ENCODE data around the gene ERN2.
"Not testable (repeated sequence)": the region's sequence is repeated elsewhere in the genome, so short reads cannot be mapped to it uniquely, and the experiment has no call there.

The ERN2 gene

DNA sequence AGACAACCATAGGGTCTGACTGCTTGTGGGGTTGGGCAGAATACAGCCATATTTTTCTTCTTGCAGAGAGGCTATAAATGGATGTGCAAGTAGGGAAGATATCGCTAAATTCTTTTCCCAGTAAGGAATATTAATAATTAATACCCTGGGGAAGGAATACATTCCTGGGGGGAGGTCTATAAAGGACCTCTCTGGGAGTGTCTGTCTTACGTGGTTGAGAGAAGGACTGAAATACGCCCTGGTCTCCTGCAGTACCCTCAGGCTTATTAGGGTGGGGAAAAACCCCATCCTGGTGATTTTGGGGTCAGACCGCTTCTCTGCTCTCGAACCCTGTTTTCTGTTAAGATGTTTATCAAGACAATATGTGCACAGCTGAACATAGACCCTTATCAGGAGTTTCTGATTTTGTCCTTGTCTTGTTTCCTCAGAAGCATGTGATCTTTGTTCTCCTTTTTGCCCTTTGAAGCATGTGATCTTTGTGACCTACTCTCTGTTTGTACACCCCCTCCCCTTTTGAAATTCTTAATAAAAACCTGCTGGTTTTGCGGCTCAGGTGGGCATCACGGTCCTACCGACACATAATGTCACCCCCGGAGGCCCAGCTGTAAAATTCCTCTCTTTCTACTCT is 9.7 kb upstream of the ERN2 start:
- not testable (repeated sequence) for DNase-seq (ENCODE audit: low spot score)

DNA sequence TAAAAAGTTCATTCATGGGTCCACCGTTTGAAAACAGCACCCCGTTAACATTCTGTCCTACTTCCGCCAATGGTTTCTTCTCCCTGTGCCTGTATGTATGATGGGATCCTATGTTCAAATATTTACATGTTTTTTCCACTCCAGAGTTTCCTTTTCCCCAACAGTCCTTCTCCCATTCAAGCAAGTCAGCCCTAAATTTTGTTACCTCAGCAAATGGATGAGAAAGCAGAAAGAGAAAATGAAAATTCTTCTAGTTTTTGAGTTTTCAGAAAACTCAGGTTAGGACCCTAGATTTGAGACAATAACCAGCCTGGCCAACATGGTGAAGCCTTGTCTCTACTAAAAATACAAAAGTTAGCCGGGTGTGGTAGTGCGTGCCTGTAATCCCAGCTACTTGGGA is 3.5 kb upstream of the ERN2 start:
- DNase-seq (ENCODE audit: low spot score): no peak

DNA sequence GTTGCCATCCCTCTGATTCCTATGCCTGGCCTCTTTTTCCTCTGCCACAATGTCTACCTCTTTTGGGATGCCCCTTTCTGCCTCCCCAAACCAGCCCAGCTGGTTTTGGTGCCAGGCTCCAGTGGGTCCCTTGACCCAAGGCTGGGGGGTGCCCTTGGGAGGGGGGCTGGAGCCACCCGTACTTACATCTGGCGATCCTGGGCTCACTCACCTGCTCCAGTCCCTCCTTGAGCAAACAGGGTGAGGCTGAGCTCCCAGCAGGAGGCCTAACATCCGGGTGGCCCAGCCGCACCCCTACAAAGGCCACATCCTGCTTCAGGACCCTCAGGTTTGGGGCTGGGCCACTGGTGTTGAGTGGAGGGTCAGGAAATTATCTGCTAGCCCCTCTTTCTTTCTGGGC is 1.2 kb downstream of the ERN2 start:
- DNase-seq (ENCODE audit: low spot score): no peak

DNA sequence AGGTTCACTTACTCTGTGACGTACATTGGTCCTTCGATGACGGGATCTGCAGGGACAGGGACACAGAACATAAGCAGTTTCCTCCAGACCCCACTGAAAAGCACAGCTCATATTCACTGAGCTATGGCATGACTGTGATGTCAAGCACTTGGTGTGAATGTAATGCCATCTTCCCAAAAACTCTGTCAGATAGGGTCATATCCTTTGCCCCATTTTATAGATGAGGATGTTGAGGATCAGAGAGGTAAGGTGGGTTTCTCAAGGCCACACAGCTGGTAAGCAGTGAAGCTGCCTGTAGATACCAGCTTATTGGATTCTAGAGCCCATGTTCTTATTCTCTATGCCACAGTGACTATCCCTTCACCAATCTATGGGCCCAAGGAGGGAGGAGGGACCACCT is 2.5 kb downstream of the ERN2 start:
- no peak for DNase-seq (ENCODE audit: low spot score)

DNA sequence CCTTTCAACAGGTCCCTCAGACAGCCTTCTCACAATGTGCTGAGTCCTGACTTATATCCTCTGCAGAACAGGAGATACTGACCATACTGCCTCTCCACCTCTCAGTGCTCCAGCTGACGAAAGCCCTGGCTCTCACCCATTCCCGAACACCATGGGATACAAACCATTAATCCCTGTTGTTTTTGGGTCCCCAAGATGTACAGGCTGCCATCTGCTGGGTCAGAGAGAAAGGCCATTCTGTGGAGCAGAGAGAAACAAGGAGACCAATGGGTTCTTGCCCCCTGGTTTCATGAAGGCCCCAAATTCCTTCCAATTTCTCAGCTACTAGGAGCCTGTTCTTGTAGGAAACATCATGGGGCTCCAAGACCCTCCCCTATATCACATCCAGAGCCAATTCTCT is 3.0 kb downstream of the ERN2 start:
- no peak for DNase-seq (ENCODE audit: low spot score)

DNA sequence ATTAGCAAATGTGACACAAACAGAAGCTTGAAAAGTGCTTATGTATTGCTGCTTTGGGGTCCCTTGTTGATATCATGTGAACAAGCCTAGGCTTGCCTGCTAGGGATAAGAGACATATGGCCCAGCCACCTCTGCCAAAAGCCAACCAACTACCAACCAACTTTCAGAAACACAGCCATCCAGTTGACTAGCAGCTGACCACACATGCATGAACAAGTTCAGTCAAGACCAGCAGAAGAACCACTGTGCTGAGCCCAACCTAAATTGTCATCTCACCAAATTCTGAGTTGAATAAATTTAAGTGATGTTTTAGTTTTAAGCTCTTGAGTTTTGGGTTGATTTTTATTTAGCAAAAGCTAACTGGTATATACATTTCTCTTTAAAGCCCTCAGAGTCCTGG is 3.5 kb downstream of the ERN2 start:
- DNase-seq (ENCODE audit: low spot score): no peak

DNA sequence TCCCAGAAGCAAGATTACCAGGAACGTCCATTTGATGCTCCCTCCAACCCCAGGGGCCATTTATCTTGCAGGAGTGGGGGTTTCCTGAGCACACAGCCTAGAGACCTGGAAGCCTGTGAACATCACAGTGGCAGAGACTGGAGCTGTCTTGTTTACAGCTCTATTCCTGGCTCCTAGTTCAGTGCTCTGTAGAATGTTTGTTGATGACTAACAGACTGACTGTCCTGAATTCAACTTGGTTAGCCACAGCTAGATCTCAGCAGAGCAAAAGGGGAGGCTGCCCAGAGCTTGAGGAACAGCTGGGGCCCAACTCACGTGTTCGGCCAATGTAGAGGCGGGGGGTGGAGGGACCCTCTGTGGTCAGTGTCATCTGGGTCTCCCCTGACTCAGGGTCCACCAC is 6.6 kb downstream of the ERN2 start:
- no peak for DNase-seq (ENCODE audit: low spot score)

DNA sequence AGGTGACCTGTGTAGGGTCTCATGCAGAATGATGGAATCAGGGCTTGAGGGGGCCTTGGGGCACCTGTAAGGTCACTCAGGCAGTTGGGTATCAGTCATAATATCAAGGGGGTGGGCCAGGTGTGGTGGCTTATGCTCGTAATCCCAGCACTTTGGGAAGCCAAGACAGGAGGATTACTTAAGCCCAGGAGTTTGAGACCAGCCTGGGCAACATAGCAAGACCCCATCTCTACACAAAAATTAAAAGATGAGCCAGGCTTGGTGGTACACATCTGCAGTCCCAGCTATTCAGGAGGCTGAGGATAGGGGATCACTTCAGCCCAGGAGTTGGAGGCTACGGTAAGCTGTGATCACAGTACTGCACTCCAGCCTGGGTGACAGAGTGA is 7.5 kb downstream of the ERN2 start:
- no peak for DNase-seq (ENCODE audit: low spot score)

DNA sequence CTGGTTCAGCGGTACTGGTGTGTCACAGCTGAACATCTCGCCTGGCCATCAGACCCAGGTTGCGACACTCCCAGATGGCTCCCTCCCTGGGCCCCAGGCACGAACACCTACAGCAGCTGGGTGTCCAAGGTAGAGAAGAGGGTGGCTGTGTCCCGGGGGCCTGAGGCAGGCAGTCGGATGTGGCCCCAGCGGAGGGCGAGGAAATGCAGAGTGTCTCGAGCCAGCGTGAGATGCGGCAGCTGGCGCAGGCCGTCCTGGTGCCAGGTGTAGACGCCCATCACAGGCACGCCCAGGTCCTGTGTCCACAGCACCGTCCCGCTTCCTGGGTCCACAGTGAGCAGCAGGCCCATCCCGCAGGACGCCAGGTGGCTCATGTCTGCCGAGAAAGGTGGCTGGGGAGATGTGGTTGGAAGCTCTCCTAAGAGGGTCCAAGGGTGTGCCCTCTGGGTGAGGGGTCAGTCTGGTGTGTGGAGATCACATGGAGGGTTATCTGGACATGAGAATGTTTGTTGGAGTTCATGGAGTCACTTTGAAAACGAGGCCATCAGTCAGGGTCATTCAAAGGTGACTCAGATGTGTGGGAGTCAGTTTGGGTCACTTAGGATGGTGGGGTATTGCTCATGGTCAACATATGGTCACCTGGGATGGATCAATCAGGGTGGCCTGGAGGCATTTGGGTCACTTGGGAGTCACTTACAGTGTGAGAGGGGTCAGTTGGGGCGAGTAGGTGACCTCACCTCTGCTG is 8.1 kb downstream of the ERN2 start:
- DNase-seq (ENCODE audit: low spot score): no peak

DNA sequence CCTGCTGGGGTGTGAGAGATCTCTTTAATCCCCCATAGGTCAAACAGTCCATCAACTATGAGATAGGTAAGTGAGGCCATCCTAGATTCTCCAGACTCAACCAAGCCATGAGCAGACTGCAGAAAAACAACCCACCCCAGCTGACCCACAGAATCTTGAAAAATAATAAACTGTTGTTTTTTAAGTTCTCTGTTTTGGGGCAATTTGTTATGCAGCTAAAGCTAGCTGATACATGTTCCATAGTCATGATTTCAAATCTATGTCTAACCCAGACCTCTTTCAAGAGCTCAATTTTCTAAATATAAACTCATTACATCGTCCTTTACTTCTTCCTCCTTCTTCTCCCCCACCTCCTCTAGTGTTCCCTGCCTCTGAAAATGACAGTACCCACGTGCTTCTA is 10.1 kb downstream of the ERN2 start:
- no peak for DNase-seq (ENCODE audit: low spot score)

DNA sequence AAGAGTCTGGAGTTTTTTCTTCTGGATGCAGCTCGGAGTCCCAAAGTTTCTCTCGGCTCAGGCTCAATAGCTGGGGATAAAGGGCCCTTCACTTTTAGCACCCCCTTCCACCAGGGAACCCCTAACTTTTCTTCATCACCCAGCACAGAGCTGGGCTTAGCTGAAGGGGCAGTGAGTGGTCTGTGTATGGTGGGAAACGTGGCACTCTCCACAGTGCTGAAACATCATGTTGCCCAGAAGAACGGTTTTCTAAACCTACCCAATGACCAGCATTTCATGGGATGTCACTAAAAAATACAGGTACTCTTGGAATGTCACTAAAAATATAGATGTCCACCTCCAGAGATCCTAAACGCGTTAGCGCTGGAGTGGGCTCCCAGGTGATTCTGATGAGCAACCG is 12.0 kb downstream of the ERN2 start:
- DNase-seq (ENCODE audit: low spot score): no peak

DNA sequence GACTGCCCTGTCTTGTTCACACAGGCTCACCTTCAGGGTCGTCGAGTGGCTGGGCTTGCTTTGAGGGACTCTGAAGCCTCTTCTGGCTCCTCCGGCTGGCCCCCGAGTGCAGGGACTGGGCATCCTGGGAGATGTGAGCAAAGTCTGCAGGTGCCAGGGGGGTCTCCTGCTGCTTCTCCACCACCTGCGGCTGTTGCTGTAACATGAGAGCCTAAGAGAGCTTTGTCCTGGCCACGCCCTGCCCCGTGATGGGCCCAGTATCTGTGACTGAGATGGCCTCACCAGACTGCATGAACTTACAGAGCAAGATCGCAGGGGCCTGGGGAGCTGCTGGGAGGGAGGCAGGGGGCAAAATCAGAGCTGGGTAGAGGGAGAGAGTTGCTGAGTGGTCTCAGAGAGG is 12.5 kb downstream of the ERN2 start:
- no peak for DNase-seq (ENCODE audit: low spot score)

DNA sequence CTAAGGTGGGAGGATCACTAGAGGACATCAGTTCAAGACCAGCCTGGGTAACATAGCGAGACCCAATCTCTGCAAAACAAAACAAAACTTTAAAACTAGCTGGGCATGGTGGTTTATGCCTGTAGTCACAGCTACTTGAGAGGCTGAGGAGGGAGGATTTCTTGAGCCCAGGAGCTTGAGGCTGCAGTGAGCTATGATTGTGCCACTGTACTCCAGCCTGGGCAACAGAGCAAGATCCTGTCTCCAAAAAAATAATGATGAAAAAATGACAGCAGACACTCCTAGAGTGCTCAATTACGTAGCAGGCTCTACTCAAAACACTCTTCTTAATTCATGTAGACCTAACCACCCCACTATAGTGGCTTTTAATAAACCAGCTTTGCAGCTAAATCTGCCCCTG is 12.9 kb downstream of the ERN2 start:
- DNase-seq (ENCODE audit: low spot score): no peak

DNA sequence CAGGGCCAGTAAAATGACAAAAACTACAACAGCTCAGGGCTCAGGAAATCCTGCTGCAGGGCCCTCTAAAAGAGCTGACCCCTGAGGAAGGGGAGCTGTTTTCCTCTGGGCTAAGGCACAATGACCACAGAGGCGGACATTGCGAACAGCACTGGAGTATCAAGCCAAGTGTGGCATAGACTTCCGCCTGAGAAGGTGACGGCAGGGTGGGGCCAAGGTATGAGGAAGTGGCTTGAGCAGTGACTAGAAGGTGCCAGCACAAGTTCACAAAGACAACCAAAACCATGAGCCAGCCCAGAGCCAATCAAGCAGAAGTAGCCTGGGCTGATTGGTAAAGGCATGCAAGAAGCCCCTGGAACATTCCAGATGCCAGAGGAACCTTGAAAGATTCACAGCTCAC is 13.9 kb downstream of the ERN2 start:
- peak; percentile 18 for DNase-seq (ENCODE audit: low spot score)

DNA sequence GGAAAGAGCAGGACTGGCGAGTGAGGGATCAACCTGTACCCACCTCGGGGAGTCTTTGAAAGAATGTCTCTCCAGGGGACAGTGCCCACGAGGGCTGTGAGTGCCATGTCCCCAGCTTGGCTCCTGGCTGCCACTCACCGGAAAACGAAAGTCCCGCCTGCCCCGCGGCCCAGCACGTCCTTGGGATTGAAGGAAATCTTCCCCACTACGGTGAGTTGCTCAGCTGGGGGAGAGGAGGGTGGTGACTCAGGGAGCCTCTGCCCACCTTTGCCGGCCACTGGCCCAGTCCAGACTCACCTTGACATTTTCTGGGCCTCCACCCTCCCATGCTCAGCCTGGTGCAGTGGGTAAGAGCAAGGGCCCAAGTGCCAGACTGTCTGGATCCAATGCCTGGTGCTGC is 17.3 kb downstream of the ERN2 start:
- DNase-seq (ENCODE audit: low spot score): no peak

DNA sequence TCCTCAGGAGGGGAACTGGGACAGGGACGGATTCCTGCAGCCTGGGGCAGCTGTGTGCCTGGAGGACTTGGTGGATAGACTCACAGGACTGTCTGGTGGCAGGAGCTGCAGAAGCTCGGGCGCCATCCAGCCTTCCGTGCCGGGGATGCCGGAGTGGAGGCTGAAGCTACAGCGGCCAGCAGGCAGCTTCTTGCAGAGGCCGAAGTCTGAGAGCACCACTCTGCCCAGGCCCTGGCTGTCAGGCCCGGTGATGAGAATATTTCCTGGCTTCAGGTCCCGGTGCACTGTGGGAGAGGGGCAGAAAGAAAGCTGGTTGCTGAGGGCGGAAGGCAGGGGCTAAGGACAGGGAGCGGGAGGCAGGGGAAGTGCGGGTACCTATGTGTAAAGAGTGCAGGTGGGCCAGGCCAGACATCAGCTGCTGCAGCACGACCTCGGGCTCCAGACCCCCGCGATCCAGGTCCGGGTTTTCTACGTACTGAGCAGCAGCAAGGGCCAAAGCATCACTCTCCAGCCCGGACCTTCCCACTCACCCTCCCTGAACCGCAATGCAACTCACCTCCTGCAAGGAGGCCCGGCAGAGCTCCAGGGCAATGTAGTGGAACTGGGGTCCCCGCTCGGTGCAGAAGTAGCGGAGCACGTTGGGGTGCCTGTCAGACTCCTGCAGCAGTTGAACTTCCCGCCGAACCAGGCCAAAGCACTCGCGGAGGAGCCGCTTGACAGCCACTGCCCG is 18.2 kb downstream of the ERN2 start:
- no peak for DNase-seq (ENCODE audit: low spot score)

DNA sequence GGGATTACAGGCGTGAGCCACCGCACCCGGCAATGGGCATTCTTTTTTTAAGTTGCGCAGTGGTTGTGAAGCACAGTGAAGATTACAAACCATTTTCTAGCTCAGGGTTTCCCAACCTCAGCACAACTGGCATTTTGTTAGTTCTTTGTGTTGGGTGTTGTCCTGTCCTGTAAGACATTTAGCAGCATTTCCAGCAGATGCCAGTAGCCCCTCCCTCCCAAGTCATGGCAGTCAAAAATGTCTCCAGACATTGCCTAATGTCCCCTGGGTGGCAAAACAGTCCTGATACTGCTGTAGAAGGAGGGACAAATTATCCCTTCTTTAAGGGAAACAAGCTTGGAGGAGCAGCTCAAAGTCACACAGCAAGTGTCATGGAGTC is 18.8 kb downstream of the ERN2 start:
- no peak for DNase-seq (ENCODE audit: low spot score)

DNA sequence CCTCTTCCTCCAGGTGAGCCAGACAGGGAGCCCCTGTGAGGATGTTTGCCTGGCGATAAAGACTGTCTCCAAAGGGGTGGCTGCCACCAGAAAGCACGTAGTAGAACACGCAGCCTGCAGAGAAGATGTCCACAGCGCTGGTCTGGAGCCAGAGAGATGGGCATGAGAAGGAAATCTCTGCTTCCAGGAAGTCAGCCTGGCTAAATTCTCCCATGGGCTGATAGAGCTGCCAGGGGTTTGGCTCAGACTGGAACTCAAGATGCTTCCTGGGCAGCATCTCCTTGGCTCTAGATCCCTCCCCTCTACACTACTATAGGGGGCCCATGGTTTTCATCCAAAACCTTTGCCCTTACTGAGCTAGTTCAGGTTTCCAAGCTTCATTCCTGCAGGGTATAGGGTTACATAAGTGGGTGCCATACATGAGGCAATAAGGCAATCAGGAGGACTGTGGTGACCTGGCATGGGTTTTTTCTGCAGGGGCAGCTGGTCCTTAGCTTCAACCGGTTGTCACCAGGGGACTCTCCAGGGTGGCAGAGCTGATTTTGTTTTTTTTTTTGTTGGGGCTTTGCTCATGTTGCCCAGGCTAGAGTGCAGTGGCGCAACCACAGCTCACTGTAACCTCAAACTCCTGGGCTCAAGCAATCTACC is 20.7 kb downstream of the ERN2 start:
- DNase-seq (ENCODE audit: low spot score): no peak

DNA sequence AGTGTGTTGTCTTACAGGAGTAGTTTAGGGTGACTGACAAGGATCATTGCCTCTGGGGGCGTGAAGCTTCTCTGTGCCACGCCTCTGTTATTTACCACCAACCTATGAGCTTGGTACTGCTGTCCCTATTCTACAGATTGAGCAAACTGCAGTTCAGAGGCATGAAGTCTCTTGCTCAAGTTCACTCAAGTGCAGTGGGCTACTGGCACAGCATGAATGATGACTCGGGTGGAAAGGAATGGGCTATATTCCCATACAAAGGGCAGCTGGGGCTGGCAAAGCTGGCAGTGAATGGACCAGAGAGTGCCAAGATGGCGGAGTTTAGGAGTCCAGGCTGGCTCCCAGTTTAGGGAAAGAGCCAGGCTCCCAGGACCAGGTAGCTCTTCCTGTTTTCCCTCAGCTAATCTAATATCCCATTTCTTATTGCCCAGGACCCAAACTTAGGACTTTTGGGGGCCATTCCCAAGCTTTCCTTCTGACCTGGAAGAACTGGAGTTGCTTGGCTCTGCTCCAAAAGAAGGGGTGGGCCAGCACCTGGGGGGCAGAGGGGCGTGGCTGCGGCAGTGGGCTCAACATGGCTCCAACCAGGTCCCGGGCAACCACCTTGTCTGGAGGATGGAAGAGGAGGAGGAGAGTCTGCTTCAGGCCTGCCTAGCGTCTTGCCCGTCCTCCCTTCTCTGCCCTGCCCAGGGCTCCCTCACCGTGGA is 21.4 kb downstream of the ERN2 start:
- DNase-seq (ENCODE audit: low spot score): no peak

DNA sequence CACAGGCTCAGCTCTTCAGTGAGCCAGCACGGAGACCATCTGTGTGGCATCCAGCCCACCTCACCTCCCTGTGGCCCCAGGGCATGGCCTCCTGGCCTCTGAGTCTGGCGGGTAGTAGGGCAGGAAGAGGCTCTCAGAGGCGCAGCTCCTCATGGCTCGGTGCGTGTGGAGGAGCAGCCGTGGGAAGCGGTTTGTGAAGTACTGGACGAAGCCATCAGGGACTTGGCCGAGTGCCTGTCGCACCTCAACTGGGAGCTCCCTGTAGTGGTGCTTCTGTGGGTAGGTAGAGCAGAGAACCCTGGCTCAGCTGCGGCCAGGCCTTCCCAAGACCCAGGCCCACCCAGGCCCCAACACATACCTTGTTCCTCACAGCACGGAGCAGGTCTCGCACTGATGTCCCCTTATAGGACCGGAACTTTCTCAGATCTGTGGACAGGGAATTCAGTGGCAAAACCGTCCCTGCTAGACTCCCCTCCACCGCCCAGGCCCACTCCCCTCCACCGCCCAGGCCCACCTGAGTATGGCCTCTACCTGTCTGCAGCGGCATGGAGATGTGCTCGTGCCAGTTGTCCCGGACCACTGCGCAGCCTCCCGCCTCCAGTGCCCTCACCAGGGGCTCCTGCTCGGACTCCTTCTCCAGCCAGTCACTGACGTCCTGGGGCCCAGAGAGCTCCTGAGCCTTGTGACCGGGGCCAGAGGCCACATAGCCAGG is 22.1 kb downstream of the ERN2 start:
- DNase-seq (ENCODE audit: low spot score): no peak

DNA sequence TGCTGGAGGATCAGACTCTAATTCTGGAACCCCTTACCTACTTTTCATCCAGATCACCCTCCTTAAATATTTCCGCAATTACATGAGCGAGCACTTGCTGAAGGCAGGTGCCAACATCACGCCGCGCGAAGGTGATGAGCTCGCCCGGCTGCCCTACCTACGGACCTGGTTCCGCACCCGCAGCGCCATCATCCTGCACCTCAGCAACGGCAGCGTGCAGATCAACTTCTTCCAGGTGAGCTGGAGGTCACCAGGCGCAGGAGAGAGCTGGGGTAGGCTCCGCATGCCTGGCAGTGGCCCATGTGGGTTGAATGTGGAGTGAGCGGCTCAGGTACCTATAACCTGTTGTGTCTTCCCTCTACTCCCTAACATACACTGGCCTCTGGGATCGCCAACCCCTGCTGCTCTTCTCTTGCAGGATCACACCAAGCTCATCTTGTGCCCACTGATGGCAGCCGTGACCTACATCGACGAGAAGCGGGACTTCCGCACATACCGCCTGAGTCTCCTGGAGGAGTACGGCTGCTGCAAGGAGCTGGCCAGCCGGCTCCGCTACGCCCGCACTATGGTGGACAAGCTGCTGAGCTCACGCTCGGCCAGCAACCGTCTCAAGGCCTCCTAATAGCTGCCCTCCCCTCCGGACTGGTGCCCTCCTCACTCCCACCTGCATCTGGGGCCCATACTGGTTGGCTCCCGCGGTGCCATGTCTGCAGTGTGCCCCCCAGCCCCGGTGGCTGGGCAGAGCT is 23.4 kb downstream of the ERN2 start:
- no peak for DNase-seq (ENCODE audit: low spot score)
